ENCODE measurements around the gene INPP5B. TPM values are rescaled to one million over a fixed set of nuclear protein-coding genes. Genes with fewer than 3 reads are reported as not detected.

INPP5B gene
- total RNA-seq, 1 experiment from 2014 or later: 26.8 TPM

DNA sequence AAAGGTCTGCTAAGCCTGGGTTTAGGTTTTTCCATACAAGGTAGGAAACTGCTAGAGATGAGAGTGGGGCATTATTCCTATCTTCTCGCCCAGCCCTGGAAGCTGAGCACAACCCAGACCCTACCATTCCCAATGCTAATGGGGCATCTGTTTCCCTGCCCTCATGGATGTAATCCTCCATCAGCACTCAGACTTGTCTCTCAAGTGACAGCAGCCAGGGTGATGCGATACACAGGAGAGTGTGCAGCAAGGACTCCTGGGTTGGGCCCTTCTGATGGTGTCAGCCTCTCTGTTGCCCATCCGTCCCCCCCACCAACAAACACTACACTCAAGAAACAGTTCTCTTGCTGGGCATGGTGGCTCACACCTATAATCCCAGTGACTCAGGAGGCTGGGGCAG lies 5.9 kb upstream of the INPP5B start:
- peaks cover 3% of the 10 kb centered on the region; the same call in 1 of the 2 replicates for H3K36me3 Mint-ChIP-seq
- no peaks in the 10 kb centered on the region for H3K27me3 Mint-ChIP-seq (ENCODE audit: low read depth)
- POLR2A ChIA-PET: no interaction called here
- H3K27ac Mint-ChIP-seq: no peak overlapping the region
- no peaks in the 10 kb centered on the region for H3K9me3 Mint-ChIP-seq
- CTCF ChIA-PET: no interaction called here
- H3K4me3 Mint-ChIP-seq: no peak overlapping the region
- ATAC-seq (no peak), DNase-seq (ENCODE audit: low spot score) (no peak)
- H3K4me1 Mint-ChIP-seq: peaks cover 5% of the 10 kb centered on the region; the same call in 1 of the 2 replicates
- TF ChIP-seq, protein P1, sequence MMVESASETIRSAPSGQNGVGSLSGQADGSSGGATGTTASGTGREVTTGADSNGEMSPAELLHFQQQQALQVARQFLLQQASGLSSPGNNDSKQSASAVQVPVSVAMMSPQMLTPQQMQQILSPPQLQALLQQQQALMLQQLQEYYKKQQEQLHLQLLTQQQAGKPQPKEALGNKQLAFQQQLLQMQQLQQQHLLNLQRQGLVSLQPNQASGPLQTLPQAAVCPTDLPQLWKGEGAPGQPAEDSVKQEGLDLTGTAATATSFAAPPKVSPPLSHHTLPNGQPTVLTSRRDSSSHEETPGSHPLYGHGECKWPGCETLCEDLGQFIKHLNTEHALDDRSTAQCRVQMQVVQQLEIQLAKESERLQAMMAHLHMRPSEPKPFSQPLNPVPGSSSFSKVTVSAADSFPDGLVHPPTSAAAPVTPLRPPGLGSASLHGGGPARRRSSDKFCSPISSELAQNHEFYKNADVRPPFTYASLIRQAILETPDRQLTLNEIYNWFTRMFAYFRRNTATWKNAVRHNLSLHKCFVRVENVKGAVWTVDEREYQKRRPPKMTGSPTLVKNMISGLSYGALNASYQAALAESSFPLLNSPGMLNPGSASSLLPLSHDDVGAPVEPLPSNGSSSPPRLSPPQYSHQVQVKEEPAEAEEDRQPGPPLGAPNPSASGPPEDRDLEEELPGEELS (CRISPR knock-in tag; IDR thresholded peaks at IDR 0.05): no peak
- TF ChIP-seq FOXK1 (CRISPR knock-in tag; IDR thresholded peaks at IDR 0.05) (no peak), JAZF1 (CRISPR knock-in tag; IDR thresholded peaks at IDR 0.05) (no peak), MAX (CRISPR knock-in tag; IDR thresholded peaks at IDR 0.05) (no peak), NFYB (CRISPR knock-in tag; conservative IDR thresholded peaks at IDR 0.05; ENCODE audit: low read depth) (no peak), RORB (CRISPR knock-in tag; IDR thresholded peaks at IDR 0.05) (no peak), CREM (CRISPR knock-in tag; IDR thresholded peaks at IDR 0.05) (no peak), IRF2 (CRISPR knock-in tag; IDR thresholded peaks at IDR 0.05; ENCODE audit: borderline replicate concordance, low read depth) (no peak), ERG (CRISPR knock-in tag; IDR thresholded peaks at IDR 0.05) (no peak), ATF1 (CRISPR knock-in tag; IDR thresholded peaks at IDR 0.05) (no peak), TCF7 (CRISPR knock-in tag; IDR thresholded peaks at IDR 0.05; ENCODE audit: low read depth) (no peak), CREB1 (CRISPR knock-in tag; IDR thresholded peaks at IDR 0.05) (no peak), GTF2I (CRISPR knock-in tag; conservative IDR thresholded peaks at IDR 0.05) (no peak), E2F4 (CRISPR knock-in tag; IDR thresholded peaks at IDR 0.05; ENCODE audit: borderline replicate concordance, low read depth) (no peak), ZNF232 (CRISPR knock-in tag; IDR thresholded peaks at IDR 0.05) (no peak), PRDM15 (CRISPR knock-in tag; IDR thresholded peaks at IDR 0.05) (no peak), ZNF512 (CRISPR knock-in tag; IDR thresholded peaks at IDR 0.05; ENCODE audit: borderline replicate concordance) (no peak), SOX15 (CRISPR knock-in tag; IDR thresholded peaks at IDR 0.05) (no peak)
- TF ChIP-seq, protein P2, sequence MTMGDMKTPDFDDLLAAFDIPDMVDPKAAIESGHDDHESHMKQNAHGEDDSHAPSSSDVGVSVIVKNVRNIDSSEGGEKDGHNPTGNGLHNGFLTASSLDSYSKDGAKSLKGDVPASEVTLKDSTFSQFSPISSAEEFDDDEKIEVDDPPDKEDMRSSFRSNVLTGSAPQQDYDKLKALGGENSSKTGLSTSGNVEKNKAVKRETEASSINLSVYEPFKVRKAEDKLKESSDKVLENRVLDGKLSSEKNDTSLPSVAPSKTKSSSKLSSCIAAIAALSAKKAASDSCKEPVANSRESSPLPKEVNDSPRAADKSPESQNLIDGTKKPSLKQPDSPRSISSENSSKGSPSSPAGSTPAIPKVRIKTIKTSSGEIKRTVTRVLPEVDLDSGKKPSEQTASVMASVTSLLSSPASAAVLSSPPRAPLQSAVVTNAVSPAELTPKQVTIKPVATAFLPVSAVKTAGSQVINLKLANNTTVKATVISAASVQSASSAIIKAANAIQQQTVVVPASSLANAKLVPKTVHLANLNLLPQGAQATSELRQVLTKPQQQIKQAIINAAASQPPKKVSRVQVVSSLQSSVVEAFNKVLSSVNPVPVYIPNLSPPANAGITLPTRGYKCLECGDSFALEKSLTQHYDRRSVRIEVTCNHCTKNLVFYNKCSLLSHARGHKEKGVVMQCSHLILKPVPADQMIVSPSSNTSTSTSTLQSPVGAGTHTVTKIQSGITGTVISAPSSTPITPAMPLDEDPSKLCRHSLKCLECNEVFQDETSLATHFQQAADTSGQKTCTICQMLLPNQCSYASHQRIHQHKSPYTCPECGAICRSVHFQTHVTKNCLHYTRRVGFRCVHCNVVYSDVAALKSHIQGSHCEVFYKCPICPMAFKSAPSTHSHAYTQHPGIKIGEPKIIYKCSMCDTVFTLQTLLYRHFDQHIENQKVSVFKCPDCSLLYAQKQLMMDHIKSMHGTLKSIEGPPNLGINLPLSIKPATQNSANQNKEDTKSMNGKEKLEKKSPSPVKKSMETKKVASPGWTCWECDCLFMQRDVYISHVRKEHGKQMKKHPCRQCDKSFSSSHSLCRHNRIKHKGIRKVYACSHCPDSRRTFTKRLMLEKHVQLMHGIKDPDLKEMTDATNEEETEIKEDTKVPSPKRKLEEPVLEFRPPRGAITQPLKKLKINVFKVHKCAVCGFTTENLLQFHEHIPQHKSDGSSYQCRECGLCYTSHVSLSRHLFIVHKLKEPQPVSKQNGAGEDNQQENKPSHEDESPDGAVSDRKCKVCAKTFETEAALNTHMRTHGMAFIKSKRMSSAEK (CRISPR knock-in tag; IDR thresholded peaks at IDR 0.05; ENCODE audit: borderline replicate concordance): no peak
- TF ChIP-seq, protein P3, sequence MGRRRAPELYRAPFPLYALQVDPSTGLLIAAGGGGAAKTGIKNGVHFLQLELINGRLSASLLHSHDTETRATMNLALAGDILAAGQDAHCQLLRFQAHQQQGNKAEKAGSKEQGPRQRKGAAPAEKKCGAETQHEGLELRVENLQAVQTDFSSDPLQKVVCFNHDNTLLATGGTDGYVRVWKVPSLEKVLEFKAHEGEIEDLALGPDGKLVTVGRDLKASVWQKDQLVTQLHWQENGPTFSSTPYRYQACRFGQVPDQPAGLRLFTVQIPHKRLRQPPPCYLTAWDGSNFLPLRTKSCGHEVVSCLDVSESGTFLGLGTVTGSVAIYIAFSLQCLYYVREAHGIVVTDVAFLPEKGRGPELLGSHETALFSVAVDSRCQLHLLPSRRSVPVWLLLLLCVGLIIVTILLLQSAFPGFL (CRISPR knock-in tag; IDR thresholded peaks at IDR 0.05; ENCODE audit: borderline replicate concordance): no peak
